HepG2 (cell line): ENCODE data around the gene DNAJC7. TPM values are rescaled to one million over a fixed set of nuclear protein-coding genes. Genes with fewer than 3 reads are reported as not detected.
A peak's percentile ranks its signal among the peaks of the same experiment; 100 is the strongest.

ENCODE experiments used
- BRCA1 ChIP-seq: sonication (generic); formaldehyde crosslinking; IDR thresholded peaks from 2 replicates; pipeline ENCODE4 v1.4.0; 2020; ENCODE audit warnings: missing genetic modification reagents
- CTCF ChIP-seq: sonication (generic); formaldehyde crosslinking; IDR thresholded peaks from 2 replicates; pipeline ENCODE4 v1.5.0; 2020; ENCODE audit warnings: mild to moderate bottlenecking, missing genetic modification reagents, moderate library complexity
- DZIP1 ChIP-seq: sonication (generic); formaldehyde crosslinking; IDR thresholded peaks from 2 replicates; pipeline ENCODE4 v1.5.0; 2020; ENCODE audit warnings: mild to moderate bottlenecking, missing genetic modification reagents
- HNF1B ChIP-seq: sonication (generic); formaldehyde crosslinking; IDR thresholded peaks from 2 replicates; pipeline ENCODE4 v1.5.1; 2020; ENCODE audit warnings: mild to moderate bottlenecking, moderate library complexity, missing genetic modification reagents
- KDM5B ChIP-seq: sonication (generic); formaldehyde crosslinking; IDR thresholded peaks from 2 replicates; pipeline ENCODE4 v1.4.0; 2020; ENCODE audit warnings: missing genetic modification reagents, mild to moderate bottlenecking, borderline replicate concordance
- PAXIP1 ChIP-seq: sonication (generic); formaldehyde crosslinking; conservative IDR thresholded peaks from 2 replicates; pipeline ENCODE4 v1.4.0; 2020; ENCODE audit warnings: mild to moderate bottlenecking, missing genetic modification reagents, moderate library complexity
- ZFAT ChIP-seq: sonication (generic); formaldehyde crosslinking; conservative IDR thresholded peaks from 2 replicates; pipeline ENCODE4 v1.8.1; 2023; ENCODE audit warnings: missing genetic modification reagents, inconsistent platforms
- ZNF280D ChIP-seq: sonication (generic); formaldehyde crosslinking; IDR thresholded peaks from 2 replicates; pipeline ENCODE4 v1.5.1; 2020; ENCODE audit warnings: mild to moderate bottlenecking, missing genetic modification reagents
- ZNF337 ChIP-seq: sonication (generic); formaldehyde crosslinking; IDR thresholded peaks from 2 replicates; pipeline ENCODE4 v1.5.1; 2020; ENCODE audit warnings: missing genetic modification reagents, low read depth, mild to moderate bottlenecking, borderline replicate concordance
- ZSCAN21 ChIP-seq: sonication (generic); formaldehyde crosslinking; IDR thresholded peaks from 2 replicates; pipeline ENCODE4 v1.8.0; 2022; ENCODE audit warnings: mild to moderate bottlenecking, missing genetic modification reagents, moderate library complexity, borderline replicate concordance
- polyA plus RNA-seq, 8 experiments: library from polyadenylated mRNA; depleted of rRNA in 3 of 8; stranded (reverse) in 7 of 8; unstranded in 1 of 8; fragments of >200 nt; fragmentation: Illumina TruSeq in 4 of 8; extraction: Trizol in 4 of 8; gene quantifications; 2 replicates each; pipeline versions ENCODE4 v1.2.1 to v1.2.3, GENCODE V29; 2011 to 2016; ENCODE audit warnings: low read depth in 4 of 8, missing spikeins in 1 of 8, mixed read lengths in 1 of 8; ENCODE audit not compliant: insufficient read depth in 1 of 8
- total RNA-seq, 5 experiments: library from RNA; depleted of rRNA; stranded (reverse); fragments of >200 nt; fragmentation: Illumina TruSeq; extraction: Trizol; gene quantifications; 2 replicates each; pipeline ENCODE4 v1.2.3, GENCODE V29; 2016; ENCODE audit warnings: low read depth in 1 of 5

DNAJC7 gene
- total and polyA plus RNA-seq, 2 of the 13 experiments (the other 11 are each of a cell fraction or from before 2014, with no cell fraction given), result 47.7 to 132 TPM

- TF ChIP-seq CTCF, result no peak
- 0 out of 2 replicates have a peak, but pooled peaks have one; percentile 17 for TF ChIP-seq PAXIP1 (CRISPR knock-in tag)
- TF ChIP-seq ZSCAN21, result 0 out of 2 replicates have a peak, but pooled peaks have one; percentile 12
- 0 out of 2 replicates have a peak, but pooled peaks have one; percentile 45 for TF ChIP-seq ZNF280D (CRISPR knock-in tag)
- 0 out of 2 replicates have a peak, but pooled peaks have one; percentile 14 for TF ChIP-seq ZNF337 (CRISPR knock-in tag)
- no peak for TF ChIP-seq ZFAT
- 0 out of 2 replicates have a peak, but pooled peaks have one; percentile 42 for TF ChIP-seq KDM5B
- TF ChIP-seq HNF1B (CRISPR knock-in tag), result peak; percentile 44; the same call in 1 of the 2 replicates
- TF ChIP-seq BRCA1 (CRISPR knock-in tag), result no peak
- no peak for TF ChIP-seq DZIP1
Observed at GRCh38 chr17:42049834-42050392, 32.7 kb upstream of the DNAJC7 start (continued).
